Endometrial microvascular endothelial cells (primary cell): ENCODE measurements around the gene ZBTB46. TPM values are rescaled to one million over a fixed set of nuclear protein-coding genes. Genes with fewer than 3 reads are reported as not detected.

Experiments
- in situ Hi-C: cut with HindIII; loops from 2 replicates; pipeline ENCODE4 v1.10.0; 2017; ENCODE audit warnings: low sequenced_read_pairs, low pct_unique_long_range_greater_than_20kb; ENCODE audit errors: inconsistent ontology term
- total RNA-seq: library from RNA; depleted of rRNA; stranded (reverse); fragments of >200 nt; gene quantifications from one replicate; pipeline ENCODE4 v1.2.3, GENCODE V29; 2015; ENCODE audit errors: inconsistent ontology term

Gene ZBTB46
- total RNA-seq, 1 donor from 2014 or later, result not detected

DNA sequence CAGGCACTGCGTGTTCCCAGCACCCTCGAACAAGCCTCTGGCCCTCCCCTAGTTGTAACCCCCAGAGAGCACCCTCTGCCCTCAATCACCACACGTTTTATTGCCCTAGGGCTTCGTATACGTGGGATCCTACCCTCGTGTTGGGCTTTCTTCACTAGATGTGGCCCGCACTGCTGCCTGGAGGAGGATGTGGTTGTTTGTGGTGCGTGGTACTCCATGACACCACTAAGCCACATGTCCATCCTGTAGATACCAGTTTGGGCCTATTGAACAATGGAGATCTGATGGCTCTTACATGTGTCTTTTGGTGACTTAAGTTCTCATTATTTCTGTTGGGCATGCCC lies 74.4 kb downstream of the ZBTB46 start:
- in situ Hi-C loops, result no loop called here

DNA sequence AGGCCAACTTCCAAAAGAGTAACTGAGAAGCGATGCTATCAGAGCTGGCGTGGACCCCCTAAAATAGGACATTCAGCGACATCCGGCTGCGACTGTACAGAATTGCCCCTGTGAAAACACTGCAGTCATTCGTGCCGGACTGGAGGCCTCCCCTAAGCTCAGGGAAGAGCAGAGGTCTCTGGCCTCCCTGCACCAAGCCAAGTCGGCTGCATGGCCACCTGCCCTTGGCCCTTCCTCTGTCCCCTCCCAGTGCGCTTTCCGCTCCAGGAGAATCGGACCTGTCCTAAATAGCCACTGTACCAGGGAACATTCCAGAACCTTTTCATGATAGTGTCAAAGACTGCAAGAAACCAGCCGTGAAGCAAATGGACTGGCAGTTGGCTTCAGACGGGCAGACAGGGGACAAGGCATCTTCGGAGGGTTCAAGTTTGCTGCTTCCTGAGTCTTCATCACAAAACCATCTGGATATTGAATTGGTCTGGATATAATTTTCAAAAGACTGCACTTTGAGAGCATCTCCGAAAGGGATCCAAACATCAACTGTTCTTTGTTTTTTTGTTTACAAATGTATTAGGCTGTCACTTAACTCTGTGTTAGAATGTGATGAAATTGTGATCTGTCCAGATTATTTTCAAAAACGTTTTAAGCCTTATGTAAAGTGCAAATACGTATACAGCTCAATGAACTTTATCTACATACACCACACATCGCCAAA lies 75.0 kb downstream of the ZBTB46 start:
- in situ Hi-C loops, result no loop called here

DNA sequence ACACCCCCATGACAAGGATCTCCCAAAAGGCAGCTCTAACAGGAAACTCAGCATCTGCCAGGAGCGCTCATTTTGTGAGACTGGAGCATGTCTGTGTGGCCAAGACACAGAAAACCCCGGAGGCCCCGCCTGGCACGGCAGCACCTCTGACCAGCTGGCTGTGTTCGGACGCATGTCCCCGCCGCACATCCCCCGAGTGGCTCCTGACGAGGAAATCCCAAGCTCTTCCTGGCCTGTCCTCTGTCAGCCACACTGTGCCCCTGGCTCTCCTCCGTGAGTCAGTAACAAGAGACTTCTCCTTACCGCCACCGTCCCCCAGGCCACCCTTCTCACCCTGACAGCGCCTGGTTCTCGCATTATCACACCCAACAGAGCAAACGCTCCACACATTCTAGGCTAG lies 77.1 kb downstream of the ZBTB46 start:
- in situ Hi-C loops, result no loop called here

DNA sequence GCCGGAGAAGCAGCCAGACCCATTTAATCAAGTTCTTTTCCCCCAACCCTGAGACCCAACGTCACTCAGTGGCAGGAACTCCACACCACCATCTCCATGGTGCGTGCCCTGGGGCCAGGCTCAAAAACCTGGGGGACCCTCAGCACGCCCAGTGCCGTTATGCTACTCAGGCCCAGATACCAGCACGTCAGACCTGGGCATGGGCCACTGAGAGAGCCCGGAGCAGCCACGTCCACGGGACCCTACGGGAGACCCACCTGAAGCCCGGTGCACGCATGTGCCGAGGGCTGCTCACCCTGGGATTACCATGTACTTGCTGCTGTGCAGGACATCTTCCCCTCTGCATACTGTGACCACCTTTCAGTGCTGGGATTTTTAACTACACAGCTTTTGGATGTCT lies 77.7 kb downstream of the ZBTB46 start:
- in situ Hi-C loops, result no loop called here

DNA sequence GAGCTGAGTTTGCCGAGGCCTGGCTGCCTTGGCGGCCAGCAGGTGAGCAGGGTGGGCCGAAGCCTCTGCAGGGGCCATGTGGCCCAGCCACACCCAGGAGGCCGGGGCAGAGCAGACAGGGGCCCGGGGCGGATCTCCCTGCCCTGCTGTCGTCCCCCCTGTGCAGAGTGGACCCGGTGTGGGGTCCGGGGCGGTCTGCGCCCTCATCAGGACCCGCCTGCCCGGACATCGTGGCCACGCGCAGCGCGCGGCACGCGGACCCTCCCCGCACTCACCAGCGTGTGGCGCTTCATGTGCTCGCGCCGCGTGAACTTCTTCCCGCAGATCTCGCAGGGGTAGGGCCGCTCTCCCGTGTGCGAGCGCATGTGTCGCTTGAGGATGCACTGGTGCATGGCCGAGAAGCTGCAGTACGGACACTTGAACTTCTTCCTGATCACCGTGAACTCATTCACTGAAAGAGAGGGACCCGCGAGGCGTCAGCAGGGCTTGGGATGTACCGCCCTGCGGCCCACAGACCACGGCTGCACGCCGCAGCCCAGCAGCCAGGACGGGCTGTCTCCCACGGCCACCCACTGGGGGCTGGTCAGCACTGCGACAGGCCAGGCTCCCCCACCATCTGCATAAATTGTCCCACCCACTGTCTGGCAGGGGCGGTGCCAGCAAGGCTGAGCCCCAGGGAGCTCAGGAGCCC lies 78.5 kb downstream of the ZBTB46 start:
- in situ Hi-C loops, result no loop called here

DNA sequence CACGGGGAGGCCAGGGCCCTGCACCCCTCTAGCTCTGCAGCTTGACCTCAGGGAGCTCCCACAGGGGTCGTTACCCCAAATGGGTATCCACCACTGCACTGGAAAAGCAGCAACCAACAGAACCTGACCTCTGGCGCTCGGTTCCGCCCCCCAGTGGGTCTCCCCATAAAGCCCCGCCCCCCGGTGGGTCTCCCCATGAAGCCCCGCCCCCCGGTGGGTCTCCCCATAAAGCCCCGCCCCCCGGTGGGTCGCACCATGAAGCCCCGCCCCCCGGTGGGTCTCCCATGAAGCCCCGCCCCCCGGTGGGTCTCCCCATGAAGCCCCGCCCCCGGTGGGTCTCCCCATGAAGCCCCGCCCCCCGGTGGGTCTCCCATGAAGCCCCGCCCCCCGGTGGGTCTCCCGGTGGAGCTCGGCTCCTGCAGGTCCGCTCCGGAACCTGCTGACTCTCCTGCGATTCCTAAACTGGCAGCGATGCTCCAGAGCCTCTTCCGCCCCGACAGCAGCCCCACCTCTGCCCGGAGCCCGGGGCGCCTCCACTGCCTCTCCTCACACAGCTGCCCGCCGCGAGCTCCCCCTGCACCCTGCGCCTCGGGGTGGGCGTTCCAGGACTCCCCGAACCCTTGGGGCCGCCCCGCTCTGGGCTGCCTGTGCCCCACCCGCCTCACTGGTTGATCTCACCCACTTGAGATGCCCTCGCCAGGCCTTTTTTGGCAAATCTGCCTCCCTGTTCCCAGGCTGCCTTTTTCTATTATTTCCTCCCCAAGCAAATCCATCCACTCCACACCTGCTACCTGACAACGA lies 79.4 kb downstream of the ZBTB46 start:
- in situ Hi-C loops, result no loop called here

DNA sequence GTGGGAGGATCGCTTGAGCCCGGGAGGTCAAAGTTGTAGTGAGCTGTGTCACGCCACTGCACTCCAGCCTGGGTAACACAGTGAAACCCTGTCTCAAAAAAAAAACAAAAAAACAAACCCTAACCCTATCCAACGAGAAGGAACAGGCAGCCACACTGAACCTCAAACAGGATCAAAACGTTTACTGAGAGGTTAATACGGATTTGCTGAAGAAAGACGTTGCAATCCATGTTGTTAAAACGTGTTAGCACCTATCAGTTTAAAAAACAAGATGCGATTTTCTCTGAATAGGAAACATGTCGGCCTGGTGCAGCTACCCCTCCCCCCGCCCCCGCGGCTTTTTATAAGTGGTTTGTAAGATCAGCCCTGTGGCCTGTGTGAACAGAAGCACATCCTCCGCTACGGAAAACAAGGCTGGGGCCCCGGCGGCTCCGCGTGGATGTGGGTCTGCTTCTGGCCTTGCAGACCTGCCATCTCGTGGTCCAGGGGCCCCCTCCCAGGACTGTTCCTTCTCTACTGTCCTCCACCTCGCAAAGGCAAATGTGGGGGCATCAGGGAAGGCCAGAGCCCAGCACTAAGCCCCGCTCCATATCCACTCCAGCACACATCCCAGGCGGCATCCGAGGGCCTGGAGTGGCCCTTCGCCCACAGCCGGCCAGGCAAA lies 80.1 kb downstream of the ZBTB46 start:
- in situ Hi-C loops, result no loop called here

DNA sequence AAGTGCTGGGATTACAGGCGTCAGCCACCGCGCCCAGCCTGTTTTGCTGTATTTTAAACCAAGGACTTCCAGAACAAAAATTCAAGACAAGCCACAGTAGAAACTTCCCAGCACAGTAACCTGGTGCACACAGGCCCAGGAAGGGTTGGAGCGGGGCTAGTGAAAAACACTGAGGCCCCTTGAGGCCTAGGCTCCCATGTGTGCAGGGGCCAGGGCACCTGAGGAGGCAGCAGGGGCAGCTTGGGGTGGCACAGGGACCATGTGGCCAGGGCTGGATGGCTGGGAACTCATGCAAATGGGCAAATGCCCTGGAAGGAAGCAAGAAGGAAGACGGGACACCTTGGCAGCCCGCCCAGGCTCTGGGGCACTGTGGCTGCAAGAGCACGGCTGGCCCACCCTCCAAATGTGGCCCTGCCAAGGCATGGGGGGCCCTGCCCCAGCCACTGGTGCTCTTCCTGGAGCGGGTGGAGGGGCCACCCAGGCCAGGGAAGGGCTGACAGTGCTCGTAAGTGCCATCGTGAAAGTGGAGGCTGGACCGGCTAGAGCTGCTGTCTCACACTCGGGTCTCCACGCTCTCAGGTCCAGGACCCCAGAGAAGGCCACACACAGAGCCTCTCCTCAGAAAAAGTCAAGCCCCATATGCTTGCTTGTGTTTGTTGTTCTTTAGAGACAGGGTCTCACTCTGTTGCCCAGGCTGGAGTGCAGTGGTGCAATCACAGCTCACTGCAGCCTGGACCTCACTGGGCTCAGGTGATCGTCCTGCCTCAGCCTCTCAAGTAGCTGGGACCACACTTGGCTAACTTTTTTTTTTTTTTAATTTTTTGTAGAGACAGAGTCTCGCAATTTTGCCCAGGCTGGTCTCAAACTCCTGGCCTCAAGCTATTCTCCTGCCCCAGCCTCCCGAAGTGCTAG lies 81.2 kb downstream of the ZBTB46 start:
- in situ Hi-C loops, result no loop called here

DNA sequence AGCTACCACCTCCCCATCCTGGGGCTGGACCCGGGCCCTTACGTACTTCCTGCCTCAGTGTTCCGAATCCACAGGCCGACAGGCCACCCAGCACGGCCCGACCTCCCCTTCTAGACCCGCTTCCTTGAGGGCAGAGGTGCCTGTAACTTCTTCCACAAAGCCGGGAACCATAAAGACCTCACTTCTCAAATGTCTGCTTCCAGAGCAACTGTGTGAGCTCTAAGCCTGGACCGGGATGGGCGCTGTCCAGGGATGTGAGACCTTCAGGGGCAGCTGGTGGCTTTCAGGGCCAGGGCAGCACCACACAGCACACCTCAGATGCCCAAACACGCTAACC lies 82.2 kb downstream of the ZBTB46 start:
- in situ Hi-C loops, result no loop called here

DNA sequence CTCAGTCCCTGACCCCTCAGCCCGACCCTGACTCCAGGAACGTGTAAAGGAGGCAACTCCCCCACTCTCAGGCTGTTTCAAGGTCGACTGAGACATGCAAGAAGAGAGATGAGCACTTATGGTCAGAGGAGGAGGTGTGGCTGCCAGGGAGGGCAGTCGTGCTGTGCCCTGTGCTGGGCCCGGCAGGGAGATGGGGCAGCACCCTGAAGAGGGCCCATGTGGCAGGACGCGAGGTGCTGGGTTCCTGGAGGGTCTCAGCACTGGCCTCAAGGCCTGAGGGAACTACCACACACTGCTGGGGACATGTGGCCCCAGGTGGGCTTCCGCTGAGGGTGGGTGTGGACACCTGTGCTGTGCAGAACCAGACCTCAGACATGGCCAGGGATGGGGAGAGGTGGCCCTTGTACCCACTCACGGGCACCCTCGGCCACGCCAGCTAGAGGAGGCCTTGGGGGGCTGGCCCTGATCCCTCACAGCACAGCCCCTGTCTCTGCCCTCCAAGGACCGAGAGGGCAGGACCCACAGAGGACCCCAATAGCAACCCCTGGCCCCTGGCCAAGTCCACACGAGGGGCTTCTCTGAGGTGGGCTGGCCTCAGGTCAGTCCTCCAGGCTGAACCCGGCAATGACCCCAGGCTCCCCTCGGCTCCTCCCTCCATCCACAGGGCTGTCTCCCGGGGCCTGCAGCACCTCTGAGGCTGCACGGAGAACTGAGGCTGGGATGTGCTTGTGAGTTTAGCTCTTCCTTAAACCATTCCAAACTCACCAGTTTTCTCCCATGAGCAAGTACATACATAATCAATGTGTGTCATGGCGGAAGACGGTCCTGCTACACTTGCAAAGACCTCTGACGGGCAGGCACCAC lies 82.8 kb downstream of the ZBTB46 start:
- in situ Hi-C loops, result no loop called here

DNA sequence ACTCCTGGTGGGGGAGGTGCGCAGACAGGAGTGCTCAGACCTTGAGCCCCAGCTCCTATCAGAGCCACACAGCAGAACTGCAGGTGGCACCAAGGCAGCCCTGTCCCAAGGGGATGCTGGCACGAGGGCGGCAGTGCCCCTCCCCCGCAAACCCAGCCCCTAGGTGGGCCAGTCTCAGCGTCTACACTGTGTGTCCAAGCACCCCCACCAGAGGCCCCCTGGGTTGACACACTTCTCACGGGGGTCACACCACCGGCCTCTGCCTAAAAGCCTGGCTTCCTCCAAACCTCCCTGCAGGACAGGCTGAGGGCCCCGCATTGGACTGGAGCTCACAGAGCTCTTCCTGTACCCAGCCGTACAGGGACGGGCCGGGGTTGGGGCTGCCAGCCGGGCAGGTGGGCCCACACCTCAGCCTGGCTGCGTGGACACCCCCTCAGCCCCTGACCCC lies 83.4 kb downstream of the ZBTB46 start:
- in situ Hi-C loops, result no loop called here

DNA sequence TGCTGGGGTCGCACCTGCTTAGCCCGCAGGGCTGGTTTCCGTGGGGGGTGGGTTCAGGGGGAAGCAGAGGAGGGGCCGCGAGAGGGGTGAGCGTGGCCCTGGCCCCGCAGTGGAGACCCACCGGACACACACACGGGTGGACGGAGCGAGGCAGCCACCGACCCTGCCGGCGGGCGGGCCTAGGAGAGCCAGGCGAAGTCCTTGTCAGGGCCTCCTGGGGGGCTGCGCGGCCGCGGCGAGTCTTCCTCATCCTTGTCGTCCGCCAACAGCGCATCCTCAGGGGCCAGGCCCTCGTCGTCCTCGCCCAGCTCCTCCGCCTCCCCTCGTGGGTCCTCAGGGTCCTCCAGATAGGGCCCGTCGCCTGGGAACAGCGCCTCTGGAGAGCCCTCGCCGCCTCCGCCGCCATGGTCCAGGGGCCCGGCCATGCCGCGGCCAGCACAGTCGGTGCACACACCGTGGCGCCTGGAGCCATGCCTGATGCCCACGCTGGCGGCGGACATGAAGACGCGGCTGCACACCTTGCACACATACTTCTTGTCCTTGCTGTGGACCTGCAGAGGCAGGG lies 84.2 kb downstream of the ZBTB46 start:
- in situ Hi-C loops, result no loop called here

DNA sequence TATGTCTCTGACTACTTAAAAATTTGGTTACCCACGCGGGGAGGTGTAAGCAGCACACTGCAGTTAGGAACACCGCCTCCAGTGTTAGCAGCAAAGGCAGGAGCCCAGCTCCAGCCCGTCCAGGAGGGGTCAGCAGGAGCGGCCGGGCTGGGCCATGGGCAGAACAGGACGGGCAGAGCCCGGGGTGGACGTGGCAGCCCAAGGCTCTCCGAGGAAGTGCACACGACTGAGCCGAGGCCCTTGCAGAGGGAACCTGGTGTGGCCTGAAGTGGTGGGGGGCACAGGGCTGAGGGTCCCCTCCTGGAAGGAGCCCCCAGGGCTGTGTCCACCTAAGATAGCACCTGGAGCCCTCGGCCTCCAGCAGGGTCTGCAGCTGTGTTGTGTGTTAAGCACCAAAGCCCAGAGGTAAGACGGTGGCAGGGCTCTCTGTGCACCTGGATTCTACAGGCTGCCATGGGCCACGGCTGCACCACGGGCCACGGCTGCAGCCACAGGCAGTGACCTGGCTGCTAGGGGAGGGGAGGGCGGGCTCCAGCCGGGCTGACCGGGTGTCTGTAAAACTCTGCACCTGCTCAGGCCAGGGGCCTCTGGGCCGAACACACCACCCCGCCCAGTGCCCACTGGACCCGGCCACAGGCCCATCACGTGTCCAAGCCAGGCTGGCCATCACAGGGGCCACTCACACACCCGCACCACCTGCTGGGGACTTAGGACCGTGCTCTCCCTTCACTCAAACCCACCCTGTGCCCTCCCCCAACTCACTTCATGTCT lies 84.9 kb downstream of the ZBTB46 start:
- in situ Hi-C loops, result no loop called here

DNA sequence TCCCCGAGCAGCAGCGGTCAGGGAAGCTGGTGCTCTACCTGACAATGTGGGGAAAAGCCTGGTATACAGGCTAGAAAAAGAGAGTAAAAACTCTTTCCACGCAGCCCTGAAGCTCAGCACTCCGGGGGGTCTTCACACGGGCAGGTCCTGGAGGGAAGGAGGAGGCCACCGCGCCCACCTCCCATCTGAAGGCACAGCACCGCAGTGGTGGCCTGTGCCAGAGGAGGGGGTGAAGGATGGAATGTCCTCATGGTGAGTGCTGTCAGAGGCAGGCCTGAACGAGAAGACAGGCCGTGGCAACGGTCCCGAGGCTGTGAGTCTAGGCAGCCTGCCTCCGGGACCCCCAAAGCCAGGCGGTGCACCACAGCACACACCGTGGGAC lies 85.6 kb downstream of the ZBTB46 start:
- in situ Hi-C loops, result no loop called here

DNA sequence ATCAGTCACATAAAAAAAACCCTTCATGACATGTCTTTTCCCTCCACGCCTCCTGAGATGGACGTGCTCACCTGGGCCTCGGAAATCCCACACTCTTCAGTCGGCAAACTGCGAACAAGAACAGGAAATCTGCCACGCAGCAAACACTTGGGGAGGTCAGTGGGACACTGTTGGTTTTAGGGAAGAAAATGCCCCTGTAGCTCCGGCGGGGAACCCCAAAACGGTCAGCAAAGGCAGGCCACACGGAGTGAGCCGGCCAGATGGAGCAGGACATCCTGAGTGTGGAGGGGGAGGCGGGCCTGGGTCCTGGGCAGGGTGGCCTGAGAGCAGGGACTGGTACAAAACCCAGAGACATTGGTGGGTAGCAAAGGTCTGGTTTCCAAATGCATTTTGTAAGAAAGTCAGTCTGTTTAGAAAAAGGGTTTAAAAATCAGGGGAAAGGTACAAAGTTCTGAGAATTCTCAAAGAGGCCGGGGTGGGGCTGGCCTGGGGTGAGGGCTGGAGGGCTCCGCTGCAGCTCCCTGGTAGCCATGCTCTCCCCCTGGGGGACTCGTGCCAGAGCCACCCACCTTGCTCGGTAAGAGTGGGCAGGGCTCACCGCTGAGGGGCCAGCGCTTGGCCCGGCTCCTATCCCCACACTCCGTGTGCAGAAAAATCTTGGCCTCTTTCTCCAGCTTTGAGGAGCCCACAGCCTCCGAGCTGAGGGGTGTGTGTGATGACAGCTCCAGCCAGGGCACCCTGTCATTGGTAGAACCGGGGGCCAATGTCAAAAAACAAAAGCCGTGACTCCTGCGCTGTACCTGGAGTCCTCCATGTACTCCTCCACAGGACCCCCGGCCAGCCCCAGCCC lies 86.3 kb downstream of the ZBTB46 start:
- in situ Hi-C loops, result no loop called here

DNA sequence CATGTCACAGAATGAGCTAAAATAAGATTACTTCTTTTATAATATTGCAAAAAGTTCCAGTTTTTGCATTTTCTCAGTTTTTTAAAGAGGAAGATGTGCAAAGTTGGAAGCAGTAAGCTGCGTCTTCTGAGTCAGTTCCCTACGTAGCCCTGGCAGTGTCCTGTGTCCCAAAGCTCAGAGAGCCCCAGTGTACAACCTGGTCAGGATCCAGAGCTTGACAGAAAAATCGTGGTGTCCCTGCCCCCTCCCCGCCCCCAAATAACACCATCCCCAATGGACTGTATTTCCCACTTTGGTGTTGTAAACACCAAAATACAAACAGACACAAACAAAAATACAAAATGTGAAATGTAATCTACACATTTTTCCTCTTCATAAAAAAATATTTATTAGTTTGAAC lies 86.9 kb downstream of the ZBTB46 start:
- in situ Hi-C loops, result no loop called here
